ENCODE results near the gene IGSF21.

GRCh38 chr1:18246543-18246942 is 138.9 kb downstream of the IGSF21 start:
- TF ChIP-seq CTCF (IDR thresholded peaks at IDR 0.05; ENCODE audit: low read depth, low read length, poor library complexity, severe bottlenecking), result no peak
- TF ChIP-seq EZH2phosphoT487 (IDR thresholded peaks at IDR 0.05; ENCODE audit: borderline replicate concordance, low read length), result no peak
